Prostate gland (tissue), 2 donors: ENCODE data around the gene DYSF.

Experiments
- CTCF ChIP-seq, 4 experiments: fragments of 200-600 bp in 2 of 4; fragments of 450-650 bp in 2 of 4; sonication (generic) in 2 of 4; IDR thresholded peaks; 1 replicate in 3 of 4; 2 replicates in 1 of 4; pipeline ENCODE4 v1.5.1; 2016 to 2019; ENCODE audit warnings: antibody characterized with exemption in 4 of 4, mild to moderate bottlenecking in 2 of 4, moderate library complexity in 2 of 4
- POLR2A ChIP-seq: fragments of 450-650 bp; IDR thresholded peaks from one replicate; pipeline ENCODE4 v1.6.1; 2016; ENCODE audit warnings: antibody characterized with exemption, mild to moderate bottlenecking
- POLR2AphosphoS5 ChIP-seq: sonication (generic); formaldehyde crosslinking; IDR thresholded peaks from one replicate; pipeline ENCODE4 v1.6.1; 2017; ENCODE audit warnings: antibody characterized with exemption

GRCh38 chr2:71570511-71570910, 117.2 kb downstream of the DYSF start:
- TF ChIP-seq CTCF (IDR thresholded peaks at IDR 0.05) (no peak), POLR2AphosphoS5 (no peak), POLR2A (no peak)
